Measurements from ENCODE around the gene JAKMIP2. TPM values are rescaled to one million over a fixed set of nuclear protein-coding genes. Genes with fewer than 3 reads are reported as not detected.

Gene JAKMIP2
- total RNA-seq, 4 donors from 2014 or later: 0.83 to 2.6 (median 1.3) TPM

DNA sequence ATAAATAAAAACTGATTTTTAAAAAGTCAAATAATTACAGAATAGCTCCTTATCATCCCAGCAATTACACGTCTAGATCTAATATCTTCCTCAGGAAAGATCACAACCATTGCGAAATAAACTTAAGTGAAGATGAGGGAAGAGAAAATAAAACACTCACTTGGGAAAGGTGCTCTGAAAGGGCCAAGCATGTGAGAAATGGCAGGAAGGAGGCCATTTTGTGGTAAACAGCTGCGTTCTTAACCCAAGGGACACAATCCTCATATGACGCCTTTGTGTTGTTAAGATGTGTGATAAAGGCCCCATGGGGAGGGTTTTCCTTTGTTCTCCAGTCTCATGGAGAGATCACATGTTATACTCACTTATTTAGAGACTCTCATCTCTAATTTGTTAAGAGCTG lies 32.5 kb downstream of the JAKMIP2 start:
- WGBS: 71% methylated on average over 4 of the region's 4 CpGs
- Histone ChIP-seq H3K27me3 (no peaks in the 10 kb centered on the region), H3K4me3 (no peak overlapping the region), H3K9me3 (no peaks in the 10 kb centered on the region), H3K27ac (replicated peaks in 1 of 4) (no peak overlapping the region), H3K36me3 (no peaks in the 10 kb centered on the region), H3K4me1 (peaks cover 0 to 6% (median 3%) of the 10 kb centered on the region in 4 donors)
- intact Hi-C loops (cut with DNase I): no loop called here
- TF ChIP-seq POLR2AphosphoS5 (IDR thresholded peaks at IDR 0.05): no peak
- TF ChIP-seq EP300 (IDR thresholded peaks at IDR 0.05): no peak
- TF ChIP-seq, protein P1, sequence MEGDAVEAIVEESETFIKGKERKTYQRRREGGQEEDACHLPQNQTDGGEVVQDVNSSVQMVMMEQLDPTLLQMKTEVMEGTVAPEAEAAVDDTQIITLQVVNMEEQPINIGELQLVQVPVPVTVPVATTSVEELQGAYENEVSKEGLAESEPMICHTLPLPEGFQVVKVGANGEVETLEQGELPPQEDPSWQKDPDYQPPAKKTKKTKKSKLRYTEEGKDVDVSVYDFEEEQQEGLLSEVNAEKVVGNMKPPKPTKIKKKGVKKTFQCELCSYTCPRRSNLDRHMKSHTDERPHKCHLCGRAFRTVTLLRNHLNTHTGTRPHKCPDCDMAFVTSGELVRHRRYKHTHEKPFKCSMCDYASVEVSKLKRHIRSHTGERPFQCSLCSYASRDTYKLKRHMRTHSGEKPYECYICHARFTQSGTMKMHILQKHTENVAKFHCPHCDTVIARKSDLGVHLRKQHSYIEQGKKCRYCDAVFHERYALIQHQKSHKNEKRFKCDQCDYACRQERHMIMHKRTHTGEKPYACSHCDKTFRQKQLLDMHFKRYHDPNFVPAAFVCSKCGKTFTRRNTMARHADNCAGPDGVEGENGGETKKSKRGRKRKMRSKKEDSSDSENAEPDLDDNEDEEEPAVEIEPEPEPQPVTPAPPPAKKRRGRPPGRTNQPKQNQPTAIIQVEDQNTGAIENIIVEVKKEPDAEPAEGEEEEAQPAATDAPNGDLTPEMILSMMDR (IDR thresholded peaks at IDR 0.05): no peak
- no peak for TF ChIP-seq POLR2A (IDR thresholded peaks at IDR 0.05; ENCODE audit: low read depth)
- DNase-seq (ENCODE audit: extremely low spot score): no peak

DNA sequence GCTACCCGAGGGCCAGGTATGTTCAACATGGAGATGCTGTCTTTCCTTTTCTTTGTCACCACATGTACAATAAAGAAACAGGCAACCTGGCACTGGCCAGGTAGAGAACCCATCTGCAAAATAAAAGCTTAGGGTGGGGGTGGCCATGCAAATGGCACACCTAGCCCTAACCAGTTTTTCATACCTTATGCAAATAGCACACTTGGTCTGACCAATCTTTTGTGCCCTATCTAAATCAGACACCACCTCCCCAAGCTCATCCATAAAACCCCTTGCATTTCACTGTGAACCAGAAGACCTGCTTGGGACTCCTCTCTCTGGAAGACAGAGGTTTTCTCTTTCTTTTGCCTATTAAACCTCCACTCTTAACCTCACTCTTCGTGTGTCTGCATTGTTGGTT lies 33.9 kb downstream of the JAKMIP2 start:
- intact Hi-C loops (cut with DNase I): no loop called here
- Histone ChIP-seq H3K36me3 (no peaks in the 10 kb centered on the region), H3K27me3 (no peaks in the 10 kb centered on the region), H3K4me3 (no peak overlapping the region), H3K4me1 (peaks cover 0 to 7% (median 6%) of the 10 kb centered on the region in 4 donors), H3K9me3 (no peaks in the 10 kb centered on the region), H3K27ac (replicated peaks in 1 of 4) (no peak overlapping the region)
- TF ChIP-seq POLR2AphosphoS5 (IDR thresholded peaks at IDR 0.05): no peak
- TF ChIP-seq POLR2A (IDR thresholded peaks at IDR 0.05; ENCODE audit: low read depth): no peak
- no peak for TF ChIP-seq EP300 (IDR thresholded peaks at IDR 0.05)
- TF ChIP-seq, protein P1 (IDR thresholded peaks at IDR 0.05): no peak
- WGBS: 88% methylated on average over 2 of the region's 2 CpGs
- DNase-seq (ENCODE audit: extremely low spot score): no peak

DNA sequence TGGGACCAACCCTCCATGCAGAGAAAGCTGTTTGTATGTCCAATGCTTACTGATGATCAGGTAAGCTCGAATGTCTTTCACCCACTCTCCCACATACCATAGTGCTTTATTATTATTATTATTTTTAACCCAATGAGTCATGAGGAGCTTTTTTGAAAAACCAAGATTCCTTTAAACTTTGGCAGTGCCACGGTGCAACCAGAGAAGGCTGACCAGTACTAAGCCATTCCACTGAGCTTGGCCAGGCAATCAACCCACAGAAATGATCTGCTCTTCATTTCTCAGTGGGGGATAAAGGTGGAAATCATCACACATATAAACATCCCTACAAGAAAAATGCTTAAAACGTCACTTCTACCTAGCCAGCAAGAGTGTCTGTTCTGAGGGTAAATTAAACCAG lies 35.5 kb downstream of the JAKMIP2 start:
- Histone ChIP-seq H3K4me1 (peaks cover 0 to 11% (median 8%) of the 10 kb centered on the region in 4 donors), H3K9me3 (no peaks in the 10 kb centered on the region), H3K27ac (replicated peaks in 1 of 4) (no peak overlapping the region), H3K27me3 (no peaks in the 10 kb centered on the region), H3K4me3 (no peak overlapping the region), H3K36me3 (no peaks in the 10 kb centered on the region)
- 71% methylated on average over 3 of the region's 3 CpGs for WGBS
- TF ChIP-seq EP300 (IDR thresholded peaks at IDR 0.05) (no peak), POLR2A (IDR thresholded peaks at IDR 0.05; ENCODE audit: low read depth) (no peak), POLR2AphosphoS5 (IDR thresholded peaks at IDR 0.05) (no peak)
- TF ChIP-seq, protein P1 (IDR thresholded peaks at IDR 0.05): no peak
- intact Hi-C loops (cut with DNase I): no loop called here
- DNase-seq (ENCODE audit: extremely low spot score): no peak

DNA sequence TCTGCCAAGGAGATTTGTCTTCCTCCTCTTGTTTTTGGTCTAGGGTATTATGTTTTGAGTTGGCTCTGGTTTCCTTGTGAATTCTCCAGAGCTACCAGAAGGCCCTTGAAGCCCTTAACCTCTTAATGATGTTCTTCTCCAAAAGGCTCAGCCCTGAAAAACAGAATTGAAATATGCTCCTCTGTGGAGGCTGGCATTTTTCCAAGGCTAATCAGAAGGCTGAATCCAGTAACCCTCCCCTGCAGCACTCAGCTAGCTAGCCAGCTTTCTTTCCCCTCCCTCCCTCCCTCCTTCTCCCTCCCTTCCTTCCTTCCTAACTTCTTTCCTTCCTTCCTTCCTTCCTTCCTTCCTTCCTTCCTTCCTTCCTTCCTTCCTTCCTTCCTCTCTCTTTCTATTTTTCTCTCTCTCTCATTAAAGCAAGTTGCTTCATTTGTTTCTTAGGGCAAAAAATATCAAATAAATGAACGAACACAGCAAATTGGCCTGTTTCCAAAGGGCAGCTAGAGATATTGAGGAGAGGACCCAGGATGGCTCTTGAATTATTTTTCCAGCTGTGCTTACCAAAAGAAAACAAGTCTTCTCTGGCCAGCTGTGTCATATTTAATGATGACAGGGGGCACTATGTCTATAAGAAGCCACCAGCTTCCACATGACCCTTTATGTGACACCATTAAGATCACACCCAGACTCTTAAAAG lies 38.7 kb downstream of the JAKMIP2 start:
- DNase-seq (ENCODE audit: extremely low spot score): no peak
- WGBS: 36% methylated on average over 1 of the region's 1 CpG
- Histone ChIP-seq H3K4me1 (peaks cover 0 to 10% (median 4%) of the 10 kb centered on the region in 4 donors), H3K4me3 (no peak overlapping the region), H3K9me3 (no peaks in the 10 kb centered on the region), H3K27me3 (no peaks in the 10 kb centered on the region), H3K36me3 (no peaks in the 10 kb centered on the region), H3K27ac (replicated peaks in 1 of 4) (no peak overlapping the region)
- no peak for TF ChIP-seq EP300 (IDR thresholded peaks at IDR 0.05)
- TF ChIP-seq POLR2AphosphoS5 (IDR thresholded peaks at IDR 0.05): no peak
- TF ChIP-seq, protein P1 (IDR thresholded peaks at IDR 0.05): no peak
- TF ChIP-seq POLR2A (IDR thresholded peaks at IDR 0.05; ENCODE audit: low read depth): no peak
- intact Hi-C loops (cut with DNase I): no loop called here

DNA sequence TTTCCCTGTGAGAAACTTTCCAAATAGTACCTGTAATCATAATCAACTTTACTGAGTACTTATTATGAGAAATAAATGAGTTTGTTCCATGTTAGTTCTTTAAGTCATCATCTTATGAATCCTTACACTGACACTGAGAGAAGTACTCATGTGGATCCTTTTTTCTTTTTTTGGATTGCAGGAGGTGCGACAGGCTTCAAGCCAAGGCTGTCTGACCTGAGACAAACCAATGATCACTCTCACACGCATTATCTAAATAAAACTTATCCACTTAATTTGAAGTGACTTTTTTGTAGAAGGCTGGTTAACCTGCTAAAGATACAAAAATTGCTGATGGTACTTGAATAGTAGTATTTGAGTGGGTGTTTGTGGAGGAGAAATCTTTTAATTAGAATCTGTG lies 39.5 kb downstream of the JAKMIP2 start:
- Histone ChIP-seq H3K36me3 (no peaks in the 10 kb centered on the region), H3K4me3 (no peak overlapping the region), H3K4me1 (peaks cover 0 to 10% (median 4%) of the 10 kb centered on the region in 4 donors), H3K27me3 (no peaks in the 10 kb centered on the region), H3K9me3 (no peaks in the 10 kb centered on the region), H3K27ac (replicated peaks in 1 of 4) (no peak overlapping the region)
- TF ChIP-seq, protein P1 (IDR thresholded peaks at IDR 0.05): no peak
- no peak for TF ChIP-seq POLR2A (IDR thresholded peaks at IDR 0.05; ENCODE audit: low read depth)
- TF ChIP-seq POLR2AphosphoS5 (IDR thresholded peaks at IDR 0.05): no peak
- no peak for TF ChIP-seq EP300 (IDR thresholded peaks at IDR 0.05)
- 50% methylated on average over 2 of the region's 2 CpGs for WGBS
- intact Hi-C loops (cut with DNase I): no loop called here
- DNase-seq (ENCODE audit: extremely low spot score): no peak
